GM23248 (cell line): ENCODE measurements around the gene CTBP2.

Source experiments
- EZH2 ChIP-seq: fragments of 200-600 bp; sonication (generic); IDR thresholded peaks from 2 replicates; pipeline ENCODE4 v1.6.1; 2018; ENCODE audit warnings: antibody characterized with exemption, mild to moderate bottlenecking; ENCODE audit not compliant: insufficient read depth, poor library complexity, severe bottlenecking
- EZH2phosphoT487 ChIP-seq: fragments of 200-600 bp; sonication (generic); IDR thresholded peaks from 2 replicates; pipeline ENCODE4 v1.6.1; 2018; ENCODE audit warnings: antibody characterized with exemption, moderate library complexity, mild to moderate bottlenecking, low read depth; ENCODE audit not compliant: insufficient read depth

DNA sequence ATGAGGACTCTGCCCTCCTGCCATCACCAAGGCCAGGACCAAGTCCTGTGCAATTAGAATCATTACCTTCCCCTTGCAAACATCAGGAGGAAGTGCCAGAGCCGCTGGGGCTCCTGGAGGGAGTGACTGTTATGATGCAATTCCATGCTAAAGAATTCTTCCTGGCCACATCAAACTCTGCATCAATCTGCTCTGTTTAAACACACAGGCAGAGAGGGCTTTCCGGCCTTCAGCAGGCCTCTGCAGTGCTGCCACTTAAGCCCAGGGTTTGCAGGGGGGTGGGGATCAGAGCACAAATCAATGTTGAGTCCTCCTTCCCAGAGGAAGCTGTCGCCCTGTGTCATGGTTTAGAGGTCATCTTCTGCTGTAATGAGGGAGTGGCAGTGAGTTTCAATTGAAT is 58.1 kb downstream of the CTBP2 start:
- TF ChIP-seq EZH2 (no peak), EZH2phosphoT487 (no peak)
